Neural progenitor cell (in vitro differentiated cells): Measurements from ENCODE around the gene OGG1.

Source experiments
- CTCF ChIP-seq: fragments of 200-600 bp; sonication (generic); IDR thresholded peaks from 2 replicates; pipeline ENCODE4 v1.5.1; 2017; ENCODE audit warnings: antibody characterized with exemption, mild to moderate bottlenecking
- EZH2phosphoT487 ChIP-seq: fragments of 200-600 bp; sonication (generic); IDR thresholded peaks from 2 replicates; pipeline ENCODE4 v1.6.1; 2017; ENCODE audit warnings: antibody characterized with exemption

DNA sequence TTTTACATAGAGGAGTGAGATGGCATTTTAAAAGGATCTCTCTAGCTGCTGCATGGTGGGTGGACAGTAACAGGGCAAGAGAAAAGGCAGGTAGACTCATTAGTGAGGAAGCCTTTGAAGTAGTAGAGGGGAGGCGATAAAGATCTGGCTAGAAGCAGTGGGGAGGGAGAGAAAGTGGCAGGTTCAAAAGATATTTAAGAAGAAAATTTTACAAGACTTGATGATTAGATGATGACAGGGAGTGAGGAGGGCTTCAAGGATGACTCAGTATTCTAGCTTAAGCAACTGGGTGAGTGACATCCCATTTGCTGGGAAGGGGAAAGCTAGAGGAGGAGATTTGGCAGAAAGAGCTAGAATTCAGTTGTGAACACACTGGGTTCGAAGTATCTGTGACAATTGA, 22.0 kb upstream of the OGG1 start:
- TF ChIP-seq CTCF = no peak
- no peak for TF ChIP-seq EZH2phosphoT487
